Mesothelial cell of epicardium (in vitro differentiated cells): ENCODE results near the gene SLC44A3. TPM values are rescaled to one million over a fixed set of nuclear protein-coding genes. Genes with fewer than 3 reads are reported as not detected.

Source experiments
- DNase-seq, 2 experiments: peaks; one replicate each; pipeline ENCODE4 v3.0.0; 2021; ENCODE audit warnings: low spot score in 2 of 2; ENCODE audit not compliant: unreplicated experiment in 2 of 2
- H3K27ac Mint-ChIP-seq: 2 replicates; pipeline ENCODE4 v1.8.0; 2021; ENCODE audit warnings: mixed read lengths
- H3K27me3 Mint-ChIP-seq: 2 replicates; pipeline ENCODE4 v1.8.0; 2021; ENCODE audit warnings: low read depth, mixed read lengths
- H3K36me3 Mint-ChIP-seq: 2 replicates; pipeline ENCODE4 v1.8.0; 2021; ENCODE audit warnings: mixed read lengths
- H3K4me1 Mint-ChIP-seq: 2 replicates; pipeline ENCODE4 v1.8.0; 2021; ENCODE audit warnings: mixed read lengths
- H3K4me3 Mint-ChIP-seq: 2 replicates; pipeline ENCODE4 v1.8.0; 2021; ENCODE audit warnings: mild to moderate bottlenecking, moderate library complexity, mixed read lengths
- H3K9me3 Mint-ChIP-seq: 2 replicates; pipeline ENCODE4 v1.8.0; 2021; ENCODE audit warnings: mixed read lengths
- total RNA-seq: library from RNA; stranded (reverse); gene quantifications from 3 replicates; pipeline ENCODE4 v1.2.1, GENCODE V29; 2021
- TF ChIP-seq, protein P1 (sequence below): fragments of 200-600 bp; sonication (generic); IDR thresholded peaks from one replicate; pipeline ENCODE4 v1.5.0; 2021; ENCODE audit warnings: antibody characterized with exemption; ENCODE audit not compliant: unreplicated experiment

SLC44A3 gene
- total RNA-seq, 1 donor from 2014 or later, result 9.2 TPM

DNA sequence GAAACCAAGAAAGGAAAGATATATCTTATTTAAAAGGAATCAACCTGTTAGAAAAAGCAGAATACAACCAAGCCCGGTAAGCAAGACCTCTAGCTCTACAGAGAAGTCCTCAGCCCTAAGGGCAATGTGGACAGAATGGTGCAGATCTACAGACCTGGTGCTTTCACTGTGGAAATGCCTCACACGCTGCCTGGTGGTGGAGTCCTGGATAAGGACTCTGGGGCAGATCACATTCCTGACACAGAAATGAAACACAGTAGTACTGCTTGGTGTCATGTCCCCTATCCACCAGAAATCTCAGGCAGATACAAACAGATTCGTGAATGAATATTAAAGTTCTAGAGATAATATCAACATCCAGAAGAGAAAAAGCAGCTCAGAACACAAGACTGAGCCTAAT, 99.9 kb downstream of the SLC44A3 start:
- DNase-seq, result no peak
- Mint-ChIP-seq H3K4me1 (peaks cover 66% of the 10 kb centered on the region), H3K27me3 (no peaks in the 10 kb centered on the region), H3K9me3 (no peaks in the 10 kb centered on the region), H3K36me3 (peaks cover 8% of the 10 kb centered on the region), H3K27ac (peak overlapping the region; percentile 62), H3K4me3 (no peak overlapping the region)
- TF ChIP-seq, protein P1, sequence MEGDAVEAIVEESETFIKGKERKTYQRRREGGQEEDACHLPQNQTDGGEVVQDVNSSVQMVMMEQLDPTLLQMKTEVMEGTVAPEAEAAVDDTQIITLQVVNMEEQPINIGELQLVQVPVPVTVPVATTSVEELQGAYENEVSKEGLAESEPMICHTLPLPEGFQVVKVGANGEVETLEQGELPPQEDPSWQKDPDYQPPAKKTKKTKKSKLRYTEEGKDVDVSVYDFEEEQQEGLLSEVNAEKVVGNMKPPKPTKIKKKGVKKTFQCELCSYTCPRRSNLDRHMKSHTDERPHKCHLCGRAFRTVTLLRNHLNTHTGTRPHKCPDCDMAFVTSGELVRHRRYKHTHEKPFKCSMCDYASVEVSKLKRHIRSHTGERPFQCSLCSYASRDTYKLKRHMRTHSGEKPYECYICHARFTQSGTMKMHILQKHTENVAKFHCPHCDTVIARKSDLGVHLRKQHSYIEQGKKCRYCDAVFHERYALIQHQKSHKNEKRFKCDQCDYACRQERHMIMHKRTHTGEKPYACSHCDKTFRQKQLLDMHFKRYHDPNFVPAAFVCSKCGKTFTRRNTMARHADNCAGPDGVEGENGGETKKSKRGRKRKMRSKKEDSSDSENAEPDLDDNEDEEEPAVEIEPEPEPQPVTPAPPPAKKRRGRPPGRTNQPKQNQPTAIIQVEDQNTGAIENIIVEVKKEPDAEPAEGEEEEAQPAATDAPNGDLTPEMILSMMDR, result no peak

DNA sequence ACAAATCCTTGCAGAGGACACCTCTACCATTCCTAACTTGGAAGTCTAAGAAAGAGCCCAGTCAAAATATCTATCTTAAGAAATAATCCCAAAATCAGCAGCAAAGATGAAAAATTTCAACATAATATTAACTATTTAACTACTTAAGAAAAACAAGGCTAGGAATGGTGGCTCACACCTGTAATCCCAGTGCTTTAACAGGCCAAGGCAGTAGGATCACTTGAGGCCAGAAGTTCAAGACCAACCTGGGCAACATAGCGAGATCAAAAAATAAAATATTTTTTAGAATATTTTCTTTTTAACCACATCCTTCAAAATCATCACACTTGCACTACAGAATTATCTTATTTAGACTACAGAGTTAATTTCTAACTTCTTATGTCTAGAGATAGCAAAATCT, 101.8 kb downstream of the SLC44A3 start:
- TF ChIP-seq, protein P1, result no peak
- Mint-ChIP-seq H3K27me3 (no peaks in the 10 kb centered on the region), H3K27ac (peak overlapping the region; percentile 61), H3K36me3 (no peaks in the 10 kb centered on the region), H3K9me3 (no peaks in the 10 kb centered on the region), H3K4me1 (peaks cover 62% of the 10 kb centered on the region), H3K4me3 (no peak overlapping the region)
- DNase-seq, result no peak

DNA sequence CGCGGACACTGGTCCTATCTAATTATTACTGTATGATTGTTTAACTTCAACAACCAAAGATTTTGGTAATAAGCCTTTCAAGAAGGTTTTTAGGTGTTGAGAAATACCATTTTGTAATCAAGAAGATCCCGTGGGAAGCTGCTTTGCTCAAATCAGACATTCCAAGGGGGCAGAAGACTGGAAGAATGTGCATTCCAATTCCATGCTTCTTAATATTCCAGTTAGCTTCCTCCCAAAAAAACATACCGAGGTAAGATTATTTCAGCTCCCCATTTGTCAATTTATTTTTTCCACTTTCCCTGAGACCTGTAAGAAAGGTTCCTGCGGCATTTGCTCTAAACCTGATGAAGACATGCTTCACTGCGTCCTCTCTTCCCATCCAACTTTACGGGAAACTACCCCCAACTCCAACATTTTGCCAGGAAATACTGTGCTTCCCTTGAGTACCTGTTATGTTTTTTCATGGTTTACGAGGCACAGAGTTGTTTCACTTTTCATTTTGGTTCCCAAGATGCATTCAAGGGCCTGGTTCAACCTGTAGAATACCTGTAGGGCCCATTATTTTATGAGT, 102.7 kb downstream of the SLC44A3 start:
- Mint-ChIP-seq H3K4me3 (peak overlapping the region; percentile 16), H3K27me3 (no peaks in the 10 kb centered on the region), H3K4me1 (peaks cover 61% of the 10 kb centered on the region), H3K27ac (peak overlapping the region; percentile 100), H3K36me3 (no peaks in the 10 kb centered on the region), H3K9me3 (no peaks in the 10 kb centered on the region)
- DNase-seq, result no peak
- TF ChIP-seq, protein P1, result no peak

DNA sequence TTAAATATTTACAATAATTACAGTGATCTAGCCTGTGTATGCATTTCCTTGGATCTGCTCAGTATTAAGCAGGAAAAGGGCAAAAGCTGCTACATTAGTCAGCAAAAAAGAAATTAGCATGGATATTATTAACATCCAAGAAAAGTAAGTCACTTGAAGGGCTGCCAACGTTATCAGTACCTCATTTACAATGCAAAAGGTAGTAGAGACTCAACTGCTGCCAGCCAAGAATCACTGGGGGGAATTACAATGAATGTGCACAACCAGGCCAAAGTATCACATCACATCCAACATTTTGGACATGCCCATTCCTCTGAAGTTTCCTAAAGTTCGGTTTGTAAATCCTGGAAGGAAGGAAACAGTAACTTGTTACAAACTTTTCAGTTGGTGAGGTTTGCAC, 104.8 kb downstream of the SLC44A3 start:
- peak overlapping the region; percentile 100 for H3K27ac Mint-ChIP-seq
- H3K27me3 Mint-ChIP-seq, result no peaks in the 10 kb centered on the region
- peak overlapping the region; percentile 96 for H3K4me3 Mint-ChIP-seq
- H3K9me3 Mint-ChIP-seq, result no peaks in the 10 kb centered on the region
- H3K36me3 Mint-ChIP-seq, result no peaks in the 10 kb centered on the region
- DNase-seq, result no peak
- peaks cover 67% of the 10 kb centered on the region for H3K4me1 Mint-ChIP-seq
- TF ChIP-seq, protein P1, result no peak

DNA sequence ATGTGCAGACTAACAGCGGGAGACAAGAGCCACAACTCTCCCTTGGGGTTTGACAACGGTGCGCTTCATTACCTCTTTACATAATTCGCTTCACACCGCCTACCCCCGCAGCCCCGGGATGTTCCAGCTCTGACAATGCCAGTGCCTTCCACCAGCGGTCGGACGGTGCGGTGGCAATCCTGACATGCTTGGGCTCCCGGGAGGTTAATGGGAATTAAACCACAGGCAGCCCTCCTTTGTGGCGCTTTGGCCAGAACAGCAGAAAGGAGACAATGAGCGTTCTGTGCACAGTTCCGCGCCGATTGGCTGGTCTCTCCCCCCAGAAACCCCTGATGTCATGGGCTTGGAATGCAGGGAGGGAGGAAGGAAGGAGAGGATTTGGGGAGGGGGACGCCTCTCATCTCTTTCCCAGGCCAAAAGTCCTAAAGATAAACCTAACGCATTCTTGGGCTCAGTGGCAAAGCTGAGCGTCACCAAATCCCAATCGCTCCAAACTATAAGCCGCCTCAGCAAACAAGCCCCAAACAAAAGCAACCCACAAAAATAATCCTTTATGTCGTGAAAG, 105.5 kb downstream of the SLC44A3 start:
- peak; percentile 74 to 82 for DNase-seq
- Mint-ChIP-seq H3K4me3 (peak overlapping the region; percentile 96), H3K27me3 (no peaks in the 10 kb centered on the region), H3K27ac (peak overlapping the region; percentile 100), H3K4me1 (peaks cover 69% of the 10 kb centered on the region), H3K9me3 (no peaks in the 10 kb centered on the region), H3K36me3 (no peaks in the 10 kb centered on the region)
- TF ChIP-seq, protein P1, result no peak
